HG02798 (cell line): ENCODE results near the gene PDZD7.
A peak's percentile ranks its signal among the peaks of the same experiment; 100 is the strongest.
"Not testable (repeated sequence)": the region's sequence is repeated elsewhere in the genome, so short reads cannot be mapped to it uniquely, and the experiment has no call there.

Experiments
- ATAC-seq: cut with Tn5 transposase; IDR thresholded peaks from one replicate; pipeline ENCODE4 v1.9.1; 2021; ENCODE audit warnings: mild to moderate bottlenecking; ENCODE audit not compliant: unreplicated experiment, poor library complexity

The PDZD7 gene

GRCh38 chr10:100993986-100994708 lies 36.8 kb downstream of the PDZD7 start:
- ATAC-seq = no peak

GRCh38 chr10:100989088-100989487 lies 41.8 kb downstream of the PDZD7 start:
- ATAC-seq = no peak

- no peak for ATAC-seq
Observed at GRCh38 chr10:100988166-100988565, 42.8 kb downstream of the PDZD7 start.

DNA sequence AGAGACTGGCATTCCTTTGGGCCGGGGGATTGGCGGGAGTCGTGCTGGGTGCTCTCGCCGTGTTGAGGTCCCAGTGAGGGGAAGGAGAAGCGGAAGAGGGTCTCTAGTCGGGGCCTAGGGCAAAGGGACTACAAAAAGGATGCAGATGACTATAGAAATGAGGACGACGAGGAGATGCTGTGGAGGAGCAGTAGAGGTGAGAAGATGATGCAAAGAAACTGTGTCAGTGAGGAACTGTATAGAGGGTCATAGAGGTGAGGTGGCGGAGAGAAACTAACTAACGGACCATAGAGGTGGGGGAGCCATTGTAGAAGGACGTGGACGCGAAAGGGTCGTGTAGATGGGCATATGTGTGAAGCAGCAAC lies 43.3 kb downstream of the PDZD7 start:
- ATAC-seq = peak; percentile 8

DNA sequence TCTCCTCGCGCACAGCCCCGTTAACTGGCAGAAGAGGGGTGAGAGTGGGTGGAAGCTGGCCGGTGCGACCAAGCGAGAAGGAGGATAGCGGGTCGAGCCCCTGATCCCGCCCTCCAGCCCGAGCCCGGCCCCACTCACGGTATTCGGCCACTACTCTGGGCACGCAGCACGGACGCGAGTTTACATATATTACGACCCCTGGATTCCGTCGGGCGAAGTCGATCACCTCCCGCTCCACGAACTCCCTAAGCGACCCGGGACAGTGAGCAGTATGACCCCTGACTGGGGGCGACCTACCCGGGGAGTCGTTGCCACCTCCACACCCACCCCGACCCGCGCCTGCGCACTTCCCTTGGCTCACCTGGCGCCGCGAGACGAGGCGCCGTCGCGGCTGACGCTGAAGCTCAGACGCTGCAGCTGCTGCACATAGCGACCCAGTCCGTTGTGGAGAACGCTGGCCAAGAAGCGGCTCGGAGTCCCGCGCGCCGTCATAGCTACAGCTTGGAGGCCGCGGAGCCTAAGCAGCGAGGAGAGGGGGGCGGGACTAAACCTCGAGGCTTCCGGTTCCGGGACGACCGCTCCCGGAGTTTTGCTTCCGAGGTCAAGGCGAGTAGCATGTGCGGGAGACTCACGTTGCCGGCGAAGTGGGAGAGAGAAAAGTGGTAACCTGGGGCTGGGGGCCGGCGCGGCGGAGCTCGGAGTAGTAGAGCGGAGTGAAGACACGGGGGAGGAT lies 43.8 kb downstream of the PDZD7 start, which contains the start of the genes MRPL43 and TWNK:
TSS of gene MRPL43 (minus strand) at position 546 of the 733 bp plus-strand sequence. CDS start at position 492, 54 bp downstream.
TSS of gene TWNK (plus strand) at position 592 of the 733 bp plus-strand sequence. CDS start 668 bp downstream, outside the sequence.
- peak; percentile 85 for ATAC-seq

GRCh38 chr10:100986623-100986951 lies 44.3 kb downstream of the PDZD7 start:
- no peak for ATAC-seq

- no peak for ATAC-seq
Observed at GRCh38 chr10:100985336-100985735, 45.6 kb downstream of the PDZD7 start.

DNA sequence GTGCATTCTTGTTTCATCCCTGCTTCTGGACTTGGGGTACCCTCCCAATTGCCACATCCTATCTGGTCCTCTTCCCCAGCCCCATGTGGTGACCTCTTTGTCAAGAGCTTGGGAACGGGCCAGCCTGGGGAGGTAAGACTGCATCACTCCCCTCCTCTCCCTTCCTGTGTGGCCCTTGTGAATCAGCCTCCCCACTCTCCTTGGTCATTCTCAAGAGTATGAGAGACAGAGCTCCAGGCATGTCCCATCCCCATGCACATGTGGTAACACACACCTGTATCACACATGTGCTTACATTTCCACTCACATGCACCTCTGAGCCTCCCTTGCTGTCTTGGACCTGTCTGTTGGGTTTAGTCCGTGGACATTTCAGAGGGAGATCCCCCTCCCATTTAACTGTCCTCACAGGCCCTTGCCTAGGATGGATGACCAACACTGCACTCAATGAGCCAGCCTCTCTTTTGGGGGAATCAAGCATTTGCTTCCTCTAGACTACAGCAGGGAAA lies 46.2 kb downstream of the PDZD7 start:
- ATAC-seq = no peak

DNA sequence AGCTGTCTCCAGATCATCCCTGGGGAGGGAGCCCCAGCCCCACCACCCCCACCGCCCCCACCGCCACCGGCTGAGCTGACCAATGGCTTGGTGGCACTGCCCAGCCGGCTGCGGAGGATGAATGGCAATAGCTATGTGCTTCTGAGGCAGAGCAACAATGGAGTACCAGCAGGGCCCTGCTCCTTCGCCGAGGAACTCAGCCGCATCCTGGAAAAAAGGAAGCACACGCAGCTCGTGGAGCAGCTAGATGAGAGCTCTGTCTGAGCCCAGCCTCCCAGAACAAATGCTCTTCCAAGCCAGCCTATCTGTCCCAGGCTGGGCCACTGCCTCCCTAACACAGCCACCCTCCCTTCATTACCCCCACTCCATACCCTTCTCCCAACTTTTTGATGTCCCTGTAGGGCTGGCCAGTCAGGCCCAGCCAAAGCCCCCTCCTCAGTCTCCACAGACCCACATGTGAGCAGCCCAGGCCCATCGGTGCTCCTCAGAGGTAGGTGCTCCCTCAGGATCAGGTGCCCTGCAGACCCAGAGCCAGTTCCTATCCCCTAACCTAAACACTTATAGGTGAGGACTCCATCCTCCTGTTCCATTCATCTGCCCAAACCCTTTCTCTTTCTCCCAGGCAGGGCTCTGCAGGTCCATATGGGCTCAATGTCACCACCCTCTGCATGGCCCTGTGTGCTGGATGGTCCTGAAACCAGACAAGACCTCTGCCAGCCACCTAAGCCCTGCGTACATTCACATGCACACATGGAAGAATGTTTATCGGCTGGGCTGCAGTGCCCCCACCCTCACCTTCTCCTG lies 46.9 kb downstream of the PDZD7 start:
- ATAC-seq = no peak

- ATAC-seq = no peak
Observed at GRCh38 chr10:100982916-100983830, 47.8 kb downstream of the PDZD7 start.

GRCh38 chr10:100981178-100981772 lies 49.7 kb downstream of the PDZD7 start:
- no peak for ATAC-seq

GRCh38 chr10:100980711-100981110 lies 50.2 kb downstream of the PDZD7 start:
- no peak for ATAC-seq

DNA sequence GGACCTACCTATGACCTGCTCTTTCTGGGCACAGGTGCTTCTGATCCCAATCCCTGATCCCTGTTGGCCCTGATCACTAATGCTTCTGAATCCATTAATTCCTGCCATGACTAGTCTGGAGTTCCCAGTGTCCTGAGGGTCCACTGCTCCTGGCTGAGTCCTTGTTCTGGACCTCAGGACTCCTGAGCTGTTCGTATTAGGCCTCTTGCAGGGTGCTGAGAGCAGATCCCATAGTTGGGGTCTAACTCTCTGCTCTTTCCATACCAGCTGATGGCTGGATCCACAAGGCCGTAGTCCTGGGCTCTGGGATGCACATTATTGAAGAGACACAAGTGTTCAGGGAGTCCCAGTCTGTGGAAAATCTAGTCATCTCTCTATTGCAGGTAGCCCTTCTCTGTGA lies 50.6 kb downstream of the PDZD7 start:
- no peak for ATAC-seq

- no peak for ATAC-seq
Observed at GRCh38 chr10:100979791-100980272, 51.1 kb downstream of the PDZD7 start.

- ATAC-seq = no peak
Observed at GRCh38 chr10:100978901-100979195, 52.1 kb downstream of the PDZD7 start.

GRCh38 chr10:100978121-100978900 lies 52.6 kb downstream of the PDZD7 start:
- no peak for ATAC-seq

GRCh38 chr10:100977436-100977835 lies 53.5 kb downstream of the PDZD7 start:
- ATAC-seq = no peak

GRCh38 chr10:100976906-100977305 lies 54.0 kb downstream of the PDZD7 start:
- no peak for ATAC-seq

DNA sequence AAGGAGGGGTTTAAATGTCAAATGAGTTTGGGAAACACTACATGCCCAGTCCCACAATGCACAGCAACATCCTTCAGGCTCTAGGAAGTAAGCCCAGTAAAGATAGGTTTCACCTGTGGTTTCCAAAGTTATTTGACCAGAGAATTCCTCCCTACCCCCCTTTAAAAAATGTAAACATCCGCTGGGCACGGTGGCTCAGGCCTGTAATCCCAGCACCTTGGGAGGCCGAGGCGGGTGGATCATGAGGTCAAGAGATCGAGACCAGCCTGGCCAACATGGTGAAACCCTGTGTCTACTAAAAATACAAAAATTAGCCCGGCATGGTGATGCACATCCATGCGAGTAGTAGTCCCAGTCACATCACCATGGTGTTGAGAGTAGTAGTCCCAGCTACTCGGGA lies 55.5 kb downstream of the PDZD7 start:
- ATAC-seq = not testable (repeated sequence)
